ENCODE measurements around the gene SLC22A2.

Gene SLC22A2

DNA sequence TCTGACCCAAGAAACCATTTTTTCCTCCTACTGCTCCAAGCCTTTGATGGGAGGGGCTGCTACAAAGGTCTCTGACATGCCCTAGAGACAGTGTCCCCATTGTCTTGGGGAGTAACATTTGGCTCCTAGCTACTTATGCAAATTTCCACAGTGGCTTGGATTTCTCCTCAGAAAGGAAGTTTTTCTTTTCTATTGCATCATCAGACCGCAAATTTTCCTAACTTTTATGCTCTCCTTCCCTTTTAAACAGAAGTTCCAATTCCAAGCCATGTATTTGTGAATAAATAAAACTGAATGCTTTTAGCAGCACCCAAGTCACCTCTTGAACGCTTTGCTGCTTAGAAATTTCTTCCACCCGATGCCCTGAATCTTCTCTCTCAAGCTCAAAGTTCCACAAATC, 51.0 kb downstream of the SLC22A2 start:
- no peak for DNase-seq (ENCODE audit: low read depth)

DNA sequence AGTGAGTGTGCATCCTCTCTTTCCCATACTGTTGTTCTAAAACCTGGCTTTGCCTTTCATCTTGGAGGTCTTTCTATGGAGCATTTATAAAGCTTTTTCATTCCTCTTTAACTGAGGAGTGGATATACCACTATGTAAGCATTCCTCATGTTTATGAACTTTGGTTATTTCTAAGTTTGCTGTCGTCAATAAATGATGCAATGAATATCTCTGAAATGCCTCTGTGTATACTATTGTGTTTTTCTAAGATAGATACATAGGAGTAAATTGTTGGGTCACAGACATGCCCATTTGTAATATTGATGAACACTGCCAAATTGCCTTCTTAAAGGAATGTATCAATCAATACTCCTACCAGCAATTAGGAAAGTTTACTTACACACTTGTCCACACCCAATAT, 53.9 kb downstream of the SLC22A2 start:
- no peak for DNase-seq (ENCODE audit: low read depth)

DNA sequence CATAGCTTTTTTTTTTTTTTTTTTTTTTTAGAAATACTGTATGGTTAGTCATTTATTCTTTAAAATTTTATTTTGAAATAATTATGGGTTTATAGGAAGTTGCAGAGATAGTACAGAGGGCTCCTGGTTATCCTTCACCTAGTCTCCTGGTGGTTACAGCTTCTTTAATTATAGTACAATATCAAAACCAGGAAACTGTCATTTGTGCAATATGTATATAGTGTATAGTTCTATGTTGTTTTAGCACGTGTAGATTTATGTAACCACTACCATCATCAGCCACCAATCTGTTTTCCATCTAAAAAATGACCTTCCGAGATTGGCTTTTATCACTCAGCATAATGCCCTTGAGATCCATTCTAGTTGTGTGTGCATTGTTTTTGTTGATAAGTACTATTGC, 54.7 kb downstream of the SLC22A2 start:
- no peak for DNase-seq (ENCODE audit: low read depth)

DNA sequence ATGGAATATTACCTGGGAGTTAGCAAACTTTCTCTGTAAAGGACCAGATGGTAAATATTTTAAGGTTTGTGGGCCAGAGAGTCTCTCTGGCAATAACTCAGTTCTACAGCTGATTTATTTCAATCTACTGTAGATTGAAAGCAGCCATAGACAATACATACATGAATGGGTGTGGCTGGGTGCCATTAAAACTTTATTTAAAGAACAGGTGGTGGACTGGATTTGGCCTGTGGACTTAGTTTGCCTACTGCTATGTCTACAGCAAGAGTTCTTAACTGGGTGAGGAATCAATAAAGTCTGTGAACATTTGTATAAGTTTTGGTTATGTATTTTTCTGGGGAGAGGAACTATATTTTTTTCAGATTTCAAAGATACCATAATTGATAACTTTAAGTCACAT, 55.1 kb downstream of the SLC22A2 start:
- no peak for DNase-seq (ENCODE audit: low read depth)

DNA sequence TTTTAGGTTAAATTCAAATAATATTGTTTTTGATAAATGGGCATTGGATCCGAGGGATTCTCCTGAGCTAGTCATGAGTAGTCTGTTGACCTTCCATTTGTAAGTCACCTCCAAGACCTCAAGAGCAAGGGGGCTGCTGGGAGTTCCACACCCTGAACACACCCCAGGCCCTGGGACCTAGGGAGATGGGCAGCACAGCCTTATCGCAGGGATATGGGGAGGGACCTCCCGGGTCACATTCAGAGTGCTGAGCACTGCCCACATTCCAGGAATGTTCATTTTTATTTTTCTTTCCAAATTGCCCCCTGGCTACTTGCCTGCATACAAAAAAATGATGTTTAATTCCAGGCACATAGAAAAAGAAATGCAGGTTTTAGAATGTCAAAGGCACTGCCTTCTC, 55.5 kb downstream of the SLC22A2 start:
- no peak for DNase-seq (ENCODE audit: low read depth)

DNA sequence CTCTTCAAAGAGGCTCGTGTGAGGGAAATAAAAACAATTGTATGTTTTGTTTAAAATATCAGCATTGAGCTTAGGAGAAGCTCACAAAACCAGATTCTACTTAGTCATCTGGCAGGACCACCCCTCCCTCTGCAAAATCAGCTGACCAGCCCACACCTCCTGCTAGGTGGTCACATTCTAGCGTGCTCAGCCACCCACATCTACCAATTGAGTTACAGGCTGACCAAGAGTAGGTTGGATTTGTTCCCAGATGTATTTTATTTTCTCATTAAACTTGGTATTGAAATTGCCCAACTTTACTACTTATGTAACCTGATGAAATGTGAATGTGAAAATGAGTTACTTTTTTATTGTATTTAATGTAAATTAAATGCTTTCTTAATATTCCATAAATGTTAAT, 56.2 kb downstream of the SLC22A2 start:
- DNase-seq (ENCODE audit: low read depth) = no peak

DNA sequence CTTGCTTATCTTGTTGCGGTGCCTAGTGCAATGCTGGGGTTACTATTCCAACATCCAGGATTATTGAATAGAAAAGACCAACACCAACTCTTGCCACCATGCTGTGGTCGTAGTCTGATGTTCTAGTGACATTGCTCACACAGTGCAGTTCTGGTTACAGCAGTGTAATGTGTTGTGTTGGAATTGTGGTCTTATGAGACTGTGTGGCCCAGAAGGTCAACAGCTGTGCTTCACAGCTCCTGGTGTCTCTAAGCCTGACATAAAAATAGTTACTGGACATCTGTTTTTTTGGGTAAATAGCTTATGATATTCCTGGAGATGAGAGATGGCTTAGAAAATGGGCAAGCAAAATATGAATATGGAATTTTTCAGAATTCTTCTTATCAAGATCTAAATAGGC, 57.6 kb downstream of the SLC22A2 start:
- DNase-seq (ENCODE audit: low read depth) = no peak

DNA sequence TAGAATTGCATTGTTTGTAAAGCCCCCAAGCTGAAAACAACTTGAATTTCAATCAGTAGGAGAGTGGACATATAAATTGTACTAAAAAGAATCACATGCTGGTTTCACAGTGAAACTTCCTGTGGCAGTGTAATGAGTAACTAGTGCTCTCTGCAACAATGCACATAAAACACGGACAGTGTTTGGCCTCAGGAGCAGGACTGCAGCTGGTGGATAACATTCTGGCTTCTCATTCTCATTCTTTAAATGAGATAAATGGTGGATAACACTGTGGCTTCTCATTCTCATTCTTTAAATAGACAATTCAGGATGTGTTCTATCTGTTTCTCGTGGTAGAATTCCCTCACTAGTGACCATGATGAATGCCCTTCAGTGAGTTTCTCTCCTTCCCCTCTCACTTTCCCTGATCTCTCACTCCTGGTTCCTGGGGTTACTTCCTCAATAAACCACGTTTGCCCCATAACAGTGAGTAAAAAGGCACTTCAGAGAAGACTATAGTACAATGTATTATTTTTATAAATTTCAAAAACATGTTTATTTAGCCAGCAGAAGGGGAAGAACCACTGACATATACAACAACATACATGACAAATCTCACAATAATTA, 59.9 kb downstream of the SLC22A2 start:
- no peak for DNase-seq (ENCODE audit: low read depth)

DNA sequence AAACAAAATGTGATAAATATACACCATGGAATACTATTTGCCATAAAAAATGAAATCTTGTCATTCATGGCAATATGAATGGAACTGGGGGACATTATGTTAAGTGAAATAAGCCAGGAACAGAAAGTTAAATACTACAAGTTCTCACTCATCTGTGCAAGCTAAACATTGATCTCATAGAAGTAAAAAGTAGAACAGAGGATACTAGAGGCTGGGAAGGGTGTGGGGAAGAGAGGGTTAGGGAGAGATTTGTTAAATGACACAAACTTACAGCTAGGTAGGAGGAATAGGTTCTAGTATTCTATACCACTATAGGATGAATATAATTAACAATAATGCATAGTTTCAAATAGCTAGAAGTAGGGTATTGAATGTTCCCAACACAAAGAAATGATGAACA, 61.0 kb downstream of the SLC22A2 start:
- no peak for DNase-seq (ENCODE audit: low read depth)

DNA sequence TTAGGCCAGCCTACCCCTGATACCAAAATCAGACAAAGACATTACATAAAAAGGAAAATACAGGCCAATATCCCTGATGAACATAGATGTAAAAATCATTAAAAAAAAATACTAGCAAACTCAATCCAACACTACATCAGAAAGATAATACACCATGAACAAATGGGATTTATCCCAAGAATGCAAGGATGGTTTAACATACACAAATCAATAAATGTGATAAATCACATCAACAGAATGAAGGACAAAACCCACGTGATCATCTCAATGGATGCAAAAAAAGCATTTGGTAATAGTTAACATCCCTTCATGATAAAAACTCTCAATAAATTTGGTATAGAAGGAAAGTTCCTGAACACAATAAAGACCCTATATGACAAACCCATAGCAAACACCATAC, 63.8 kb downstream of the SLC22A2 start:
- no peak for DNase-seq (ENCODE audit: low read depth)

DNA sequence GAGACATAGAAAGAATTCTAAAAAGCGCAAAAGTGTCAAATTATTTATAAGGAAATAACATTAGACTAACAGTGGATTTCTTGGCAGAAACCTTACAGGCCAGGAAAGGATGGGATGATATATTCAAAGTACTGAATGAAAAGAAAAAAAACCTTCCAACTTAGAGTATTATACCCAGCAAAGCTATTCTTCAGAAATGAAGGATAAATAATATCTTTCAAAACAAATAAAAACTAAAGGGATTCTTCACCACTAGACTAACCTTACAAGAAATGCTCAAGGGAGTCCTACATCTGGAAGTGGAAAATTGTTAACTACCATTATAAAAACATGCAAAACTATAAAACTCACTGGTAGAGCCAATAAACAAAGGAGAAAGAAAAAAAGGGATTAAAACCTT, 65.8 kb downstream of the SLC22A2 start:
- no peak for DNase-seq (ENCODE audit: low read depth)

DNA sequence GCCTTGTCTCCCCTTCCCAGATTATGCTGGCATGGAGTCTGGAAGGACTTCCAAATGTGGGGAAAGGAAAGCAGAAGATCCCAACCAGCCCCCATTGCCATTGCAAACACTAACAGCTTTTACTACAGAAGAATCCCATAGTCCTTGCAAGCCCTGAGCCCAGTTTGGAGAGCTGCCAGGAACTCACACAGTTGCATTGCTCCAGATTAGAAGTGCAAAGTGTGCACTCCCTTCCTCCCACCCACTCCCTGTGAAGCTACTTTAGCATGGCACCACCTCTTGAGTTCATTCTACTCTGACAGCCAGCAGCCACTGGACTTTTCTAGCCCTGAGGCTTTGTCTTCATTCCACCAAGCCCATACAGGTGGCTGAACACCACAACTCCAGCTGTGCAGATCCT, 67.6 kb downstream of the SLC22A2 start:
- DNase-seq (ENCODE audit: low read depth) = no peak

DNA sequence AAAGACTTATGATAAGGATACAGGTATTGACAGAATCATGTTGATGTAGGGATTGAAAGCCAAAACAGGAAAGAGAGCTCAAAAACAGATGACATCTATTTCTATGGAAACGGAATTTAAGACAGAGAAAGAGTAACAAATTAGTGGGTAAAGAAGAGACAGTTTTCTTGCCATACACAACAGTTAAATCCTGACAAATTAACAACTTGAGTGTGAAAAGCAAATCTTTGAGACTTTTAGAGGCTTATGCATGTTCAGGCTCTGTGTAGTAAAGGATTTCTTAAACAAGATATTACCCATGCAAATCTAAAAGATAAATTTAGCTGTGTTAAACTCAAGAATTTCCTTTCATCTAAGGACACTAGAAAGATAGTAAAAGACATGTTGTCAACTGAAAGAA, 68.5 kb downstream of the SLC22A2 start:
- no peak for DNase-seq (ENCODE audit: low read depth)

DNA sequence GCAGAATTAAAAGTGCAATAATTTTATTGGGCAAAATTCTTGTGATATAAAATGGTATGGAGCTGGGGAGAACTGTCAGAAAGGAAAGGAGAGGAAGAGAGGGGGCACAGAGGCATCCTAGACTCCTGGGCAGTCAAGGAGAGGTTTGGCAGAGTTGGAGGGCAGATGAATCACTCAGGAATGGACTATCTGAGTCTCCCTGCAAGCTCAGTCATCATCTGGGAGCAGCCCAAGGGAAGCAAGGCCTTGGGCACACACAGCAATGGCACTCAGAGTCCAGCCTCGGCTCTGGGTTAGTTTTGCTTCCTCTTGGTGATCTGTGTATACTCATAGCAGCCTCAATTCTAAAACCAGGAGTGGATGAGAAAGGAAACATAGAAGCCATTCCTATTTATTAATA, 69.8 kb downstream of the SLC22A2 start:
- DNase-seq (ENCODE audit: low read depth) = peak; percentile 6

DNA sequence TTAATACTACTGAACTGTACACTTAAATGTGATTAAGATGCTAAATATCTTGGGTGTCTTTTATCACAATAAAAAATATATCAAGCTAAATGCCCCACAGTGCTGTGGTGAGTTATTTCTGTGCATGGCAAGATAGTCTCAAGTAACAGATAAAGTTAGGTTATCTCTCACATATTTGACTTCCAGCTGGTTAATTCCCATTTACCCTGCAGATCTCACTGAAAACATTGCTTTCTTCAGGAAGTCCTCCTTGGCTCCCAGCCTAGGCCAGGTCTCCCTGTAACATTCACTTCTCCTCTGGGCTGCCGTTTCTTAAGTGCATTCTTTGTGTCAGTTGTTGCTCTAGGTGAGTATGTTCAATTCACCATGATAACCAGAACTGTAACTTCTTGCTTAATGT, 77.9 kb downstream of the SLC22A2 start:
- no peak for DNase-seq (ENCODE audit: low read depth)

DNA sequence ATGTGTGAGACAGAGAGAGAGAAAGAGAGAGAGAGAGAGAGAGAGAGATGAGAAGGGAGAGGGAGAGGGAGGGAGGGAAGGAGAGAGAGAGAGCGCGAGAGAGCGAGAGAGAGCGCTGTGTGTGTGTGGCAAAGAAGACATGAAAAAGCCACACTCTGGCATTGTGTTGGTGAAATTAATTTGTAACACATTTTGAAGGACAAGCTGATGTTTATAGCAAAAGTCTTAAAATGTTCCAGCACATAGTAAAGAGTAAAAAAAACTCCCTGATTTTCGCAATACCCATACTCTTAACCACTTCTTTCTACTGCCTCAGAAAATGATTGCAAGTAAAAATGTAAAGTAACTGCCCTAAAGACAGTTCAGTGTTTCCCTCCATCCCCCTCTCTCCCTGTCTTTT, 80.3 kb downstream of the SLC22A2 start:
- no peak for DNase-seq (ENCODE audit: low read depth)

DNA sequence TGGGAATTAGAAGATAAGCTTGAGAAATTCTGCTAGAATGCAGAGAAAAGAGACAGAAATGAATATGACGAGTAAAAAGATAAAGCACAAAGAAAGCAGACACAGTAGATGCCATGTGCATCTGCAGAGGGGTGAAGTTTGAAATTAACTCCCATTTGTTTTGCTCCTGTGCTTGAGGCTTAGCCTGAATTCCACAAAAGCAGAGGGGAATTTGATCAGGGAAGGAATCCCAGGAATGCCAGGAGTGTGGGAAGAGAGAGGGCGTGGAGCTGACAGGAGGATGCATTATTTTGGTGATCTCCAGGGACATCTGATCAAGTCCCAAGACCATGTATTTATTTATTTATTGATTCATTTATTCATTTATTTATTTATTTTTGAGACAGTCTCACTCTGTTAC, 81.4 kb downstream of the SLC22A2 start:
- DNase-seq (ENCODE audit: low read depth) = no peak

DNA sequence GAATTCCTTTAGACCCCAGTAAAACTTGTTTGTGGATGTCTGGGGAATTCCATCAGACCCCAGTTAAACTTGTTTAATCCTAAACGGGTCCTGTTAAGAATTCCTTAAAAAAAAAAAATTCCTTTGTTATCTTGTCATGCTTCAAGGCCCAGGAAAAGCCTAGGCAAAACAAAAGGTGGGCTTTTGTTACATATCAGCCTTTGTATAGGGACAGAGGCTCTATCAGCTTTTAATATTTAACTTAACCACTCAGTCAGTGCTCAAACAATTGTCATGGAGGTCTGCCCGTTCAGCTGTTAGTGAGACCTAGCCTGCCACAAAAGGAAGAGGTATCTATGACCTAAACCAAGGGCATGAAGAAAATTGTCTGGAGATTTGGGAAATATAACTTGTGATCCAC, 83.9 kb downstream of the SLC22A2 start:
- no peak for DNase-seq (ENCODE audit: low read depth)

DNA sequence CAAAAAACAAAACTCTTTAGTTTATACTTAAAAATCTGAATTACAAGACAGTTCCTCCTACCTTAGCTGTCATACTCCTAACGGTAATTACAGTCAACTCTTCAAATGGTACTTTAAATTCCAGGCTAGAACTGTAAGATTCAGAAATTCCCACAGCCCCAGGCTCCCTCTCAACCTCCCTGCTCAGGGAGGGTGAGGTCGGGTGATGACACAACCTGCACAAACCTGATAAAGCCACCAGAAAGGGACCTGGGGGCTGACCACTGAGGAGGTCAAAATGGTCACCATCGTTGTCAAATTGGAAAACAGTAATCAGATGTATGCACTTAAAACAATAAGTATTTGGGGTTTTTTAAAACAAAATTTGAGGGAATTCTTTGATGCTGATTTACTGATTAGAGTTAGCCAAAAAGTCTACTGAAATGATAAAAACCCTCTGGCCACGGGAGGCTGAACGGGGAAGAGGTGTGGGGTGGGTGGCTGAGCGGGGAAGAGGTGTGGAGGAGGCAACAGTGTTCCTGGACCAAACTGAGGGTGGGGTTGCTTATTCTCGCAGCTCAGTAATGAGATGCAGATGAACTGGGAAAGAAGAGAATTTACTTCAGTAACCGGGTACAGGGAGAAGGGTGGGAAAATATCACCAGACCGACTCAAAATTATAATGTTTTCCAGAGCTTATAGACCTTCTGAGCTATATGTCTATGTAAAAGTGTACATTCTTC, 84.7 kb downstream of the SLC22A2 start:
- no peak for DNase-seq (ENCODE audit: low read depth)

DNA sequence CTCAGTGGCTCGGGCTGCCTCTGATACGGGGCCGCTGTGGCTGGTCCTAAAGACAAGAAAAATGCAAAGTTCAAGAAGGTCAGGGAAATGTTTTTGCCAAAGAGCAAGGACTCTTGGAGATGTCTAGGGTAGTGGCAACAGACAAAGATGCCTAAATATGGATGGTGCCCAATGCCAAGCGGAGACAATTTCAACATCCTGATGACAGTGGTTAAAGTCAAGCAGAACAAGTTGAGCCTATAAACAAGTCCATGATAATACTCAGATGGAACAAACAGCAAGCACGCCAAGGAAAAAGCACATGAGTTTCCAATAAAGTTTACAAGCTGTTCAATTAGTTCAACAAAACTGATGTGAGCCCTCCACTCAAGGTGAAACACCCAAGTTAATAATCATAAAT, 85.9 kb downstream of the SLC22A2 start:
- DNase-seq (ENCODE audit: low read depth) = no peak

DNA sequence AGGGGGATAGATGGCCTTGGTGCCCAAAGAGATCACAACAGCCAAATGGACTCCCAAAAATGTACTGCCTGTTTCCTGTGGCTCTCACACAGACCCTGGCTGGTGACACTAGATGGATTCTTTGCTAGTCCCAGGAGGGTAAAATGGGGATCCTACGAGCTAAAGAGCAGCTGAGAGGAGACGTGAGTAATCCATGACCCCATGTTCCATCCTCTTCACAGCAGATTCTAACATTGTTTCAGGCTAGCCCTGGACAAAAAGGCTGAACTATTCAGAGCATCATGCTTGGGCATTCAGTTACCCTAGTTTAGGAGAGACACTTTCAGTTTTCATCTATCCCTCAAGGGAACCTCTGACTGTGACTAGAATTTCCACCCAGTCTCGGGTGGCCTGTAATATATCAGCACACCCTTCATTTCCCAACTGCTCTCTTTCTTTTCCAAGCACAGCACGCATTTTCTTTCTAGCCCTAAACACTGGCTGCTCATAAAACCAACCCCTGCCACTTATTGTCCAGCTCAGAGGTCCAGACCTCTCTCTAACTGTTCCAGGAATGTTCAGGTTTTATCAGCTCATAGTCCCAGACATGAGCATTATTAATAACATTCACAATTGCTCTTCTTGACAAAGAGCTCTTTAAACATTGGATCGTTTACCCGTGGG, 88.5 kb downstream of the SLC22A2 start:
- DNase-seq (ENCODE audit: low read depth) = no peak

DNA sequence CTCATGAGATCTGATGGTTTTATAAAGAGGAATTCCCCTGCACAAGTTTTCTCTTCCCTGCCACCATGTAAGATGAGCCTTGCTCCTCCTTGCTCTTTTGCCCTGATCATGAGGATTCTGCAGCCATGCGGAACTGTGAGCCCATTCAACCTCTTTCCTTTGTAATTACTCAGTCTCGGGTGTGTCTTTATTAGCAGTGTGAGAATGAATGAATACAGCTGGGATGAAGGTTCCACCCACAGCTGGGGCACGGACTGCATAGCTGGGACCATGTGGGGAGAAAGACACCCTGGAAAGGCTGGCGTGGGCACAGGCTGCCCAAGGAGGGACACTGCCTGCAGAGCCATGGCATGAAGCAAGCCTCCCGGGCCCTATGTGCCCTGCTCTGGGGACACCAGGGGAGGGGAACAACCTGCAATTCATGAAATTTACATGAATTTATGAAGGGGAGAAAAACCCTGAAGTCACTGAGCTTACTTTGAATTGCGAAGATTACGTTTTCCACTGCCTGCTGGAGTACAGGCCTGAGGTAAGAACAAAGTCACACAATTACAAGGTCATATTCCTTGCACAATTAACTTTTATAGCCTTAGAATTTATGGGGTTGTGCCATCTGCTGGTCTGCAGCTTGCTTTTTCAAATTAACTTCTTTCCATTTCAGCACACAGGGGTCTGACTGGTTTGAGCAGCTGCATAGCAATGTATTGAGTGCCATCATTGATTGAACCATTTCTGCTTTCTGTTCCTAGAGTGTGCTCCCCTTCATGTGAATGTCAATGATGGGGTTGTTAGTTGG, 90.8 kb downstream of the SLC22A2 start:
- no peak for DNase-seq (ENCODE audit: low read depth)
